Right atrium auricular region (tissue), 2 donors: ENCODE data around the gene TMEM87B. TPM values are rescaled to one million over a fixed set of nuclear protein-coding genes. Genes with fewer than 3 reads are reported as not detected.
"Not testable (repeated sequence)": the region's sequence is repeated elsewhere in the genome, so short reads cannot be mapped to it uniquely, and the experiment has no call there.

Source experiments
- DNase-seq: peaks from one replicate; pipeline ENCODE4 v3.0.0-alpha.2; 2019; ENCODE audit warnings: low spot score
- H3K27ac ChIP-seq, 2 donors: fragments of 200-600 bp; sonication (generic); 1 replicate in 1 of 2; 2 replicates in 1 of 2; pipeline ENCODE4 v1.5.1; 2016 to 2019
- H3K27me3 ChIP-seq, 2 donors: fragments of 200-600 bp; sonication (generic); one replicate each; pipeline versions ENCODE4 v1.5.1 to v1.6.0; 2017 to 2019
- H3K36me3 ChIP-seq: fragments of 200-600 bp; sonication (generic); one replicate; pipeline ENCODE4 v1.5.1; 2016
- H3K4me1 ChIP-seq, 2 donors: fragments of 200-600 bp; sonication (generic); one replicate each; pipeline versions ENCODE4 v1.5.1 to v1.6.0; 2017 to 2019
- H3K4me3 ChIP-seq, 2 donors: fragments of 200-600 bp; sonication (generic); 1 replicate in 1 of 2; 2 replicates in 1 of 2; pipeline ENCODE4 v1.5.1; 2017 to 2019; ENCODE audit warnings: mild to moderate bottlenecking in 1 of 2, moderate library complexity in 1 of 2
- H3K9me3 ChIP-seq, 2 donors: fragments of 200-600 bp; sonication (generic); one replicate each; pipeline ENCODE4 v1.5.1; 2019
- total RNA-seq, 2 donors: library from RNA; depleted of rRNA; stranded (reverse); fragments of >200 nt; gene quantifications; one replicate each; pipeline ENCODE4 v1.1.0, GENCODE V29; 2016
- TF ChIP-seq, protein P1 (sequence below), 2 donors: fragments of 200-600 bp; sonication (generic); IDR thresholded peaks; one replicate each; pipeline ENCODE4 v1.5.1; 2019; ENCODE audit warnings: antibody characterized with exemption in 2 of 2

Gene TMEM87B
- total RNA-seq, 2 donors from 2014 or later = 7.7 to 8.8 TPM

DNA sequence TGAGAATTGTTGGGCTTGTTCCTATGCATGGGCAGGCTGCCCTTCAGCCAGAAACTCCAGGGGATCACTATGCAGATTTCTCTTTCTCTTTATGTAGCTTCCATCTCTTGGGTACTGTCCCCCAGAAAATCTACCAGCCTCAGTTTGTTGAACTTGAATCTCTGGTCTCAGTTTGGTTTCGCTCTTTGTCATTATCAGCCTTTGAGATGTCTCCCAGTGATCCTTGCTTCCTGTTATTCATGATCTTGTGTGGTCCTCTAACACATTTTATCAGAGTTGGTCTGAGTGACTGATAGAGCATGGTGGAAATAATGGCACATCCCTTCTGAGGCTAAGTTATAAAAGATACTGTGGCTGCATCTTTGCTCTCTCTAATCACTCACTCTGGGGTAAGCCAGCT is 7.8 kb downstream of the TMEM87B start:
- peaks cover 27% of the 10 kb centered on the region for H3K36me3 ChIP-seq
- no peaks in the 10 kb centered on the region for H3K27me3 ChIP-seq
- no peaks in the 10 kb centered on the region for H3K9me3 ChIP-seq
- H3K27ac ChIP-seq = no peak overlapping the region
- DNase-seq = no peak
- H3K4me3 ChIP-seq = no peak overlapping the region
- peaks cover 0 to 7% of the 10 kb centered on the region in 2 donors for H3K4me1 ChIP-seq
- TF ChIP-seq, protein P1, sequence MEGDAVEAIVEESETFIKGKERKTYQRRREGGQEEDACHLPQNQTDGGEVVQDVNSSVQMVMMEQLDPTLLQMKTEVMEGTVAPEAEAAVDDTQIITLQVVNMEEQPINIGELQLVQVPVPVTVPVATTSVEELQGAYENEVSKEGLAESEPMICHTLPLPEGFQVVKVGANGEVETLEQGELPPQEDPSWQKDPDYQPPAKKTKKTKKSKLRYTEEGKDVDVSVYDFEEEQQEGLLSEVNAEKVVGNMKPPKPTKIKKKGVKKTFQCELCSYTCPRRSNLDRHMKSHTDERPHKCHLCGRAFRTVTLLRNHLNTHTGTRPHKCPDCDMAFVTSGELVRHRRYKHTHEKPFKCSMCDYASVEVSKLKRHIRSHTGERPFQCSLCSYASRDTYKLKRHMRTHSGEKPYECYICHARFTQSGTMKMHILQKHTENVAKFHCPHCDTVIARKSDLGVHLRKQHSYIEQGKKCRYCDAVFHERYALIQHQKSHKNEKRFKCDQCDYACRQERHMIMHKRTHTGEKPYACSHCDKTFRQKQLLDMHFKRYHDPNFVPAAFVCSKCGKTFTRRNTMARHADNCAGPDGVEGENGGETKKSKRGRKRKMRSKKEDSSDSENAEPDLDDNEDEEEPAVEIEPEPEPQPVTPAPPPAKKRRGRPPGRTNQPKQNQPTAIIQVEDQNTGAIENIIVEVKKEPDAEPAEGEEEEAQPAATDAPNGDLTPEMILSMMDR (IDR thresholded peaks at IDR 0.05) = no peak

DNA sequence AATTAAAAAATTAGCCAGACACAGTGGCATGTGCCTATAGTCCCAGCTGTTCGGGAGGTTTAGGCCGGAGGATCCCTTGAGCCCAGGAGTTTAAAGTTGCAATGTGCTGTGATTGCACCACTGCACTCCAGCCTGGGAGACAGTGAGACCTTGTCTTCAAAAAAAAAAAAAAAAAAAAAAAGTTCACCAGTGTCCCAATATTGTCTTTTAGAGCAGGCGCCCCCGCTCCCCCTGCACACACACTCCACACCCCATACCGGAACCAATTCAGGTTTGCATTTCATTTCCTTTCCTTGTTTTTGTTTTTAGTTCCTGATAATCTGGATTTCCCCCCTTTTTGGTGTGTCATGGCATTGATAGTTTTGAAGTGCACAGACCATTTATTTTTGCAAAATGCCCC is 10.4 kb downstream of the TMEM87B start:
- H3K4me3 ChIP-seq = no peak overlapping the region
- no peaks in the 10 kb centered on the region for H3K9me3 ChIP-seq
- H3K36me3 ChIP-seq = peaks cover 21% of the 10 kb centered on the region
- H3K4me1 ChIP-seq = no peaks in the 10 kb centered on the region
- no peak for DNase-seq
- TF ChIP-seq, protein P1 (IDR thresholded peaks at IDR 0.05) = no peak
- H3K27ac ChIP-seq = no peak overlapping the region
- no peaks in the 10 kb centered on the region for H3K27me3 ChIP-seq

DNA sequence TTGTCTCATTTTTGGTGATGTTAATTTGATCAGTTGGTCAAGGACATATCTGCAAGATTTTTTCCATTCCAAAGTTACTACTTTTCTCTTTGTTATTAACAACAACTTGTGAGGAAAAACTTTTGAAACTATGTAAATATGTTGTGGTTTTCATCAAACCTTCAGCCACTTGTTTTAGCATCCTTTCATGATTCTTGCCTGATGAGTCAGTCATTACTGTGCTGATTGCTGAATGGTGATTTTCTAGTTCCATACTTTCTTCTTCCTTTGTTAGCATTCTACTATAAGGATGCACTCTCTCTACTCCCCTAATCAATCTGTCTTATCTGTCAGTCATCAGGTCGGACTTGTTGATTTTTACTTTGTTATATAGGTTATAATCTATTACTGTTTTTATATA is 10.9 kb downstream of the TMEM87B start:
- no peaks in the 10 kb centered on the region for H3K27me3 ChIP-seq
- no peak overlapping the region for H3K4me3 ChIP-seq
- H3K9me3 ChIP-seq = no peaks in the 10 kb centered on the region
- peaks cover 21% of the 10 kb centered on the region for H3K36me3 ChIP-seq
- no peak overlapping the region for H3K27ac ChIP-seq
- H3K4me1 ChIP-seq = no peaks in the 10 kb centered on the region
- TF ChIP-seq, protein P1 (IDR thresholded peaks at IDR 0.05) = no peak
- DNase-seq = no peak

DNA sequence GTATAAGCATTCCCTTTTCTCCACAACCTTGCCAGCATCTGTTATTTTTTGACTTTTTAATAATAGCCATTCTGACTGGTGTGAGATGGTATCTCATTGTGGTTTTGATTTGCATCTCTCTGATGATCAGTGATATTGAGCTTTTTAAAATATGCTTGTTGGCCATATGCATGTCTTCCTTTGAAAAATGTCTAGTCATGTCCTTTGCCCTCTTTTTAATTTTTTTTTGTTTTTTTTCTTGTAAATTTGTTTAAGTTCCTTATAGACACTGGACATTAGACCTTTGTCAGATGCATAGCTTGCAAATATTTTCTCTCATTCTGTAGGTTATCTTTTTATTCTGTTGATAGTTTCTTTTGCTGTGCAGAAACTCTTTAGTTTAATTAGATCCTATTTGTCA is 14.7 kb downstream of the TMEM87B start:
- not testable (repeated sequence) for H3K9me3 ChIP-seq, H3K4me1 ChIP-seq, DNase-seq, H3K27ac ChIP-seq, H3K27me3 ChIP-seq, H3K4me3 ChIP-seq
- H3K36me3 ChIP-seq = peaks cover 19% of the 10 kb centered on the region

DNA sequence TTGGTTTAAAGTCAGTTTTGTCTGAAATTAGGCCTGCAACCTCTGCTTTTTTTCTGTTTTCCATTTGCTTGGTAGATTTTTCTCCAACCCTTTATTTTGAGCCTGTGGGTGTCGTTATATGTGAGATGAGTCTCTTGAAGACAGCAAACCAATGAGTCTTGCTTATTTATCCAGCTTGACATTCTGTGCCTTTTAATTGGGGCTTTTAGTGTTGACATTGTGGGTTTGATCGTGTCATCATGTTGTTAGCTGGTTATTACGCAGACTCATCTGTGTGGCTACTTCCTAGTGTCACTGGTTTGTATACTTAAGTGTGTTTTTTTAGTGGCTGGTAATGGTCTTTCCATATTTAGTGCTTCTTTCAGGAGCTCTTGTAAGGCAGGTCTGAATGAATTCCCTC is 18.8 kb downstream of the TMEM87B start:
- H3K4me3 ChIP-seq = no peak overlapping the region
- H3K27me3 ChIP-seq = no peaks in the 10 kb centered on the region
- H3K27ac ChIP-seq = no peak overlapping the region
- TF ChIP-seq, protein P1 (IDR thresholded peaks at IDR 0.05) = no peak
- no peak for DNase-seq
- H3K4me1 ChIP-seq = no peaks in the 10 kb centered on the region
- H3K36me3 ChIP-seq = peaks cover 6% of the 10 kb centered on the region
- no peaks in the 10 kb centered on the region for H3K9me3 ChIP-seq

DNA sequence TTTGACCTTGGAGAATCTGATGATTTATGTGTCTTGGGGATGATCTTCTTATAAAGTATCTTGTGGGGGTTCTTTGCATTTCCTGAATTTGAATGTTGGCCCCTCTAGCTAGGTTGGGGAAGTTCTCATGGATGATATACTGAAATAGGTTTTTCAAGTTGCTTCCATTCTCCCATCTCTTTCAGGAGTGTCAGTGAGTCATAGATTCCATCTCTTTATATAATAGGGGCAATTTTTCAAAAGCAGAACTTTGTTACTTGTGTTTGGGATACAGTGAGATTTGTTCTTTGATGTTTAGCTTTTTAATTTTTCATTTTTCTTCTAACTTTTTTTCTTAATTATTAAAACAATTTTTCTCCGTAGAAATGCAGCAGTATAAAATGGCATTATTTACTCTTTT is 19.4 kb downstream of the TMEM87B start:
- Histone ChIP-seq H3K27ac (no peak overlapping the region), H3K4me1 (no peaks in the 10 kb centered on the region), H3K36me3 (peaks cover 6% of the 10 kb centered on the region), H3K4me3 (no peak overlapping the region), H3K9me3 (no peaks in the 10 kb centered on the region), H3K27me3 (no peaks in the 10 kb centered on the region)
- TF ChIP-seq, protein P1 (IDR thresholded peaks at IDR 0.05) = no peak
- no peak for DNase-seq
